PC-3 (cell line): Measurements from ENCODE around the gene KCNB1. TPM values are rescaled to one million over a fixed set of nuclear protein-coding genes. Genes with fewer than 3 reads are reported as not detected.

Source experiments
- ATAC-seq: fragments of 200-7000 bp; cut with Tn5 transposase; 2 replicates; pipeline ENCODE4 v1.9.1; 2020; ENCODE audit warnings: mild to moderate bottlenecking, moderate library complexity
- BruUV-seq: library from RNA; stranded (reverse); fragments of 400-500 nt; replicated peaks from 2 replicates; lab custom pipeline; 2021; lab: Mats Ljungman, UMichigan
- CTCF ChIA-PET: fragments of 300-600 bp; sonication (Branson Sonifier 250); formaldehyde crosslinking; loops from one replicate; lab custom pipeline; 2022; ENCODE audit warnings: antibody characterized with exemption; lab: Charles Lee
- POLR2A ChIA-PET: fragments of 300-600 bp; sonication (Branson Sonifier 250); formaldehyde crosslinking; loops from one replicate; lab custom pipeline; 2022; ENCODE audit warnings: antibody characterized with exemption; ENCODE audit not compliant: unreplicated experiment; lab: Charles Lee
- DNase-seq: peaks from one replicate; pipeline ENCODE4 v3.0.0-alpha.2; 2015
- H2AFZ ChIP-seq: fragments of 300-600 bp; sonication (generic); 2 replicates; pipeline ENCODE4 v1.6.0; 2016; ENCODE audit warnings: antibody characterized with exemption, low read length
- H3F3A ChIP-seq: fragments of 300-600 bp; sonication (generic); one replicate; pipeline ENCODE4 v1.6.0; 2017; ENCODE audit warnings: antibody characterized with exemption, low read length, control low read depth, mild to moderate bottlenecking; ENCODE audit not compliant: unreplicated experiment
- H3K27ac ChIP-seq: fragments of 300-600 bp; sonication (generic); 2 replicates; pipeline ENCODE4 v1.5.1; 2016; ENCODE audit warnings: mild to moderate bottlenecking, low read length
- H3K27me3 ChIP-seq: fragments of 300-600 bp; sonication (generic); 2 replicates; pipeline ENCODE4 v1.6.1; 2016; ENCODE audit warnings: low read length, mixed read lengths
- H3K36me3 ChIP-seq: fragments of 300-600 bp; sonication (generic); 2 replicates; pipeline ENCODE4 v1.6.1; 2016; ENCODE audit warnings: low read depth, mixed run types, low read length, mixed read lengths
- H3K4me1 ChIP-seq: fragments of 300-600 bp; sonication (generic); 2 replicates; pipeline ENCODE4 v1.5.1; 2016; ENCODE audit warnings: low read length; ENCODE audit not compliant: insufficient read depth
- H3K4me2 ChIP-seq: fragments of 300-600 bp; sonication (generic); 2 replicates; pipeline ENCODE4 v1.6.0; 2016; ENCODE audit warnings: low read length
- H3K4me3 ChIP-seq: fragments of 300-600 bp; sonication (generic); 2 replicates; pipeline ENCODE4 v1.5.1; 2016; ENCODE audit warnings: mild to moderate bottlenecking, low read length, mixed read lengths
- H3K79me2 ChIP-seq: fragments of 300-600 bp; sonication (generic); 2 replicates; pipeline ENCODE4 v1.6.1; 2017; ENCODE audit warnings: low read length, mixed read lengths
- H3K9ac ChIP-seq: fragments of 300-600 bp; sonication (generic); 2 replicates; pipeline ENCODE4 v1.6.0; 2016; ENCODE audit warnings: mild to moderate bottlenecking, low read length
- H3K9me2 ChIP-seq: fragments of 300-600 bp; sonication (generic); replicated peaks from 2 replicates; pipeline ENCODE4 v1.6.1; 2016; ENCODE audit warnings: mixed run types, low read length, mixed read lengths
- H3K9me3 ChIP-seq: fragments of 300-600 bp; sonication (generic); 2 replicates; pipeline ENCODE4 v1.6.1; 2016; ENCODE audit warnings: low read length, mixed read lengths
- H4K20me1 ChIP-seq: fragments of 300-600 bp; sonication (generic); 2 replicates; pipeline ENCODE4 v1.6.1; 2016; ENCODE audit warnings: low read length, mixed read lengths
- CTCF ChIP-seq: fragments of 300-600 bp; sonication (generic); conservative IDR thresholded peaks from 2 replicates; pipeline ENCODE4 v1.5.1; 2017; ENCODE audit warnings: antibody characterized with exemption, low read depth, mild to moderate bottlenecking, low read length
- EZH2 ChIP-seq: fragments of 300-600 bp; sonication (generic); IDR thresholded peaks from one replicate; pipeline ENCODE4 v1.6.1; 2017; ENCODE audit warnings: antibody characterized with exemption, mild to moderate bottlenecking, low read length; ENCODE audit not compliant: unreplicated experiment
- EZH2phosphoT487 ChIP-seq: fragments of 300-600 bp; sonication (generic); IDR thresholded peaks from 2 replicates; pipeline ENCODE4 v1.6.1; 2018; ENCODE audit warnings: mild to moderate bottlenecking, antibody characterized with exemption, low read length, borderline replicate concordance
- intact Hi-C: fragments of 100-400 bp; cut with micrococcal nuclease; formaldehyde crosslinking; loops from 2 replicates; pipeline ENCODE4 v1.9.0; 2023
- total RNA-seq: library from RNA; depleted of rRNA; stranded (reverse); fragments of >200 nt; gene quantifications from 2 replicates; pipeline ENCODE4 v1.2.3, GENCODE V29; 2014

KCNB1 gene
- total RNA-seq, 1 experiment from 2014 or later, result 0.04 TPM

GRCh38 chr20:49526056-49526455, 43.6 kb upstream of the KCNB1 start:
- peaks cover 14% of the 10 kb centered on the region; the same call in 1 of the 2 replicates for H3K27me3 ChIP-seq
- H3K4me1 ChIP-seq, result peaks cover 7% of the 10 kb centered on the region
- H3K79me2 ChIP-seq, result no peaks in the 10 kb centered on the region
- DNase-seq (no peak), ATAC-seq (no peak)
- ChIA-PET CTCF (interaction anchor here (0.6 to 0.7 kb wide), 2 partner anchors 199 to 201 kb away, joined by 3 read pairs; no protein-coding TSS in a partner anchor), POLR2A (no interaction called here)
- no peaks in the 10 kb centered on the region for H4K20me1 ChIP-seq
- no peaks in the 10 kb centered on the region for H3F3A ChIP-seq
- no peak overlapping the region for H3K9ac ChIP-seq
- no peaks in the 10 kb centered on the region for H3K9me3 ChIP-seq
- no TSS peak for BruUV-seq
- TF ChIP-seq CTCF (no peak), EZH2 (no peak), EZH2phosphoT487 (no peak)
- intact Hi-C loops, result no loop called here
- H2AFZ ChIP-seq, result no peak overlapping the region
- H3K4me3 ChIP-seq, result no peak overlapping the region
- H3K9me2 ChIP-seq, result no peaks in the 10 kb centered on the region
- H3K36me3 ChIP-seq, result no peaks in the 10 kb centered on the region
- H3K27ac ChIP-seq, result no peak overlapping the region
- no peak overlapping the region for H3K4me2 ChIP-seq

- ATAC-seq (no peak), DNase-seq (no peak)
- POLR2A ChIA-PET, result no interaction called here
- BruUV-seq, result no TSS peak
- no peaks in the 10 kb centered on the region for H4K20me1 ChIP-seq
- CTCF ChIA-PET, result no interaction called here
- no peaks in the 10 kb centered on the region for H3K4me1 ChIP-seq
- H3F3A ChIP-seq, result no peaks in the 10 kb centered on the region
- intact Hi-C loops, result no loop called here
- no peak overlapping the region for H3K27ac ChIP-seq
- H2AFZ ChIP-seq, result no peak overlapping the region
- H3K9me2 ChIP-seq, result no peaks in the 10 kb centered on the region
- H3K9ac ChIP-seq, result no peak overlapping the region
- no peak for TF ChIP-seq EZH2phosphoT487
- no peak for TF ChIP-seq EZH2
- TF ChIP-seq CTCF, result no peak
- H3K4me2 ChIP-seq, result no peak overlapping the region
- H3K27me3 ChIP-seq, result peaks cover 9% of the 10 kb centered on the region; the same call in 1 of the 2 replicates
- H3K79me2 ChIP-seq, result no peaks in the 10 kb centered on the region
- no peaks in the 10 kb centered on the region for H3K9me3 ChIP-seq
- no peaks in the 10 kb centered on the region for H3K36me3 ChIP-seq
- no peak overlapping the region for H3K4me3 ChIP-seq
Observed at GRCh38 chr20:49523767-49524360, 41.4 kb upstream of the KCNB1 start.

GRCh38 chr20:49521356-49521755, 38.9 kb upstream of the KCNB1 start:
- ChIA-PET CTCF (no interaction called here), POLR2A (no interaction called here)
- no peak for DNase-seq

More at GRCh38 chr20:49521356-49521755, 38.9 kb upstream of the KCNB1 start:
- H3K9ac ChIP-seq, result no peak overlapping the region
- H3K36me3 ChIP-seq, result no peaks in the 10 kb centered on the region
- H3K9me2 ChIP-seq, result no peaks in the 10 kb centered on the region
- intact Hi-C loops, result no loop called here
- no peaks in the 10 kb centered on the region for H3K79me2 ChIP-seq
- no peaks in the 10 kb centered on the region for H4K20me1 ChIP-seq
- H3K4me3 ChIP-seq, result no peak overlapping the region
- no peak overlapping the region for H3K27ac ChIP-seq
- H3K4me2 ChIP-seq, result no peak overlapping the region
- no peaks in the 10 kb centered on the region for H3F3A ChIP-seq
- no peak for TF ChIP-seq EZH2phosphoT487
- TF ChIP-seq CTCF, result no peak
- TF ChIP-seq EZH2, result no peak
- H3K27me3 ChIP-seq, result peaks cover 19% of the 10 kb centered on the region; the same call in 1 of the 2 replicates
- ATAC-seq, result no peak
- H3K4me1 ChIP-seq, result 0 out of 2 replicates have a peak, but pooled peaks cover 4% of the 10 kb centered on the region
- H2AFZ ChIP-seq, result no peak overlapping the region
- H3K9me3 ChIP-seq, result no peaks in the 10 kb centered on the region
- BruUV-seq, result no TSS peak
